GM21381 (cell line): ENCODE data around the gene ARRB2.
"Not testable (repeated sequence)": the region's sequence is repeated elsewhere in the genome, so short reads cannot be mapped to it uniquely, and the experiment has no call there.

ENCODE experiments used
- ATAC-seq: cut with Tn5 transposase; IDR thresholded peaks from one replicate; pipeline ENCODE4 v1.9.1; 2021; ENCODE audit warnings: mild to moderate bottlenecking, moderate library complexity; ENCODE audit not compliant: unreplicated experiment

The ARRB2 gene

GRCh38 chr17:4709794-4710692, at the start of gene ARRB2:
TSS of gene ARRB2 (plus strand) at chr17:4710632. CDS start at chr17:4710722, 90 bp downstream.
- ATAC-seq: peak; percentile 82

- no peak for ATAC-seq
Measured at GRCh38 chr17:4663711-4664110, 46.7 kb upstream of the ARRB2 start.

- ATAC-seq: no peak
Measured at GRCh38 chr17:4664230-4664629, 46.2 kb upstream of the ARRB2 start.

GRCh38 chr17:4665027-4665426, 45.4 kb upstream of the ARRB2 start:
- no peak for ATAC-seq

- ATAC-seq: no peak
Measured at GRCh38 chr17:4666296-4666695, 44.1 kb upstream of the ARRB2 start.

- no peak for ATAC-seq
Measured at GRCh38 chr17:4667166-4667565, 43.3 kb upstream of the ARRB2 start.

GRCh38 chr17:4672055-4672630, 38.3 kb upstream of the ARRB2 start:
- no peak for ATAC-seq

- ATAC-seq: no peak
Measured at GRCh38 chr17:4672751-4673150, 37.7 kb upstream of the ARRB2 start.

- no peak for ATAC-seq
Measured at GRCh38 chr17:4673169-4673568, 37.3 kb upstream of the ARRB2 start.

- no peak for ATAC-seq
Measured at GRCh38 chr17:4673986-4674684, 36.3 kb upstream of the ARRB2 start.

- no peak for ATAC-seq
Measured at GRCh38 chr17:4674685-4674998, 35.8 kb upstream of the ARRB2 start.

GRCh38 chr17:4675791-4676190, 34.6 kb upstream of the ARRB2 start:
- ATAC-seq: no peak

- no peak for ATAC-seq
Measured at GRCh38 chr17:4676791-4677190, 33.6 kb upstream of the ARRB2 start.

GRCh38 chr17:4678448-4679026, 31.9 kb upstream of the ARRB2 start:
- no peak for ATAC-seq

- no peak for ATAC-seq
Measured at GRCh38 chr17:4679658-4680057, 30.8 kb upstream of the ARRB2 start.

GRCh38 chr17:4683739-4684138, 26.7 kb upstream of the ARRB2 start:
- ATAC-seq: not testable (repeated sequence)

- ATAC-seq: not testable (repeated sequence)
Measured at GRCh38 chr17:4689872-4690271, 20.6 kb upstream of the ARRB2 start.

- ATAC-seq: no peak
Measured at GRCh38 chr17:4690745-4691144, 19.7 kb upstream of the ARRB2 start.

GRCh38 chr17:4691686-4692085, 18.7 kb upstream of the ARRB2 start:
- ATAC-seq: no peak

- no peak for ATAC-seq
Measured at GRCh38 chr17:4693416-4693815, 17.0 kb upstream of the ARRB2 start.

GRCh38 chr17:4696437-4696805, 14.0 kb upstream of the ARRB2 start:
- ATAC-seq: no peak
